ENCODE data around the gene OR6C6. TPM values are rescaled to one million over a fixed set of nuclear protein-coding genes. Genes with fewer than 3 reads are reported as not detected.

OR6C6 gene
- total RNA-seq, 1 donor from 2014 or later = not detected

DNA sequence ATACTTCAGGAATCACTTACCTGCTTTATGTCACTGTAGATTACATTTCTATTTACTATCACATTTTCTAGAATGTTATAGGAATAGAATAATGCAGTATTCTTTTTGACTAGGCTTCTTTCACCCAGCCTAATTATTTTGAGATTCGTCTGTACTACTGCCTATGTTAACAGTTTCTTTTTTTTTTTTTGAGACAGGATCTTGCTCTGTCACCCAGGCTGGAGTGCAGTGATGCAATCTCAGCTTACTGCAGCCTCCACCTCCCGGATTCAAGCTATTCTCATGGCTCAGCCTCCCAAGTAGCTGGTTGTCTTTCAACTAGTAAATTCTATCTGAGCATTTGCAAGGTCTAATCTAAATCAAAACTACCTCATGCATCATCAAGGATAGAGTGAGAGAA lies 6.4 kb downstream of the OR6C6 start:
- no peaks in the 10 kb centered on the region for H3K27me3 ChIP-seq
- H3K4me1 ChIP-seq = no peaks in the 10 kb centered on the region
- no peak overlapping the region for H3K27ac ChIP-seq
- H3K36me3 ChIP-seq = no peaks in the 10 kb centered on the region
- TF ChIP-seq, protein P1, sequence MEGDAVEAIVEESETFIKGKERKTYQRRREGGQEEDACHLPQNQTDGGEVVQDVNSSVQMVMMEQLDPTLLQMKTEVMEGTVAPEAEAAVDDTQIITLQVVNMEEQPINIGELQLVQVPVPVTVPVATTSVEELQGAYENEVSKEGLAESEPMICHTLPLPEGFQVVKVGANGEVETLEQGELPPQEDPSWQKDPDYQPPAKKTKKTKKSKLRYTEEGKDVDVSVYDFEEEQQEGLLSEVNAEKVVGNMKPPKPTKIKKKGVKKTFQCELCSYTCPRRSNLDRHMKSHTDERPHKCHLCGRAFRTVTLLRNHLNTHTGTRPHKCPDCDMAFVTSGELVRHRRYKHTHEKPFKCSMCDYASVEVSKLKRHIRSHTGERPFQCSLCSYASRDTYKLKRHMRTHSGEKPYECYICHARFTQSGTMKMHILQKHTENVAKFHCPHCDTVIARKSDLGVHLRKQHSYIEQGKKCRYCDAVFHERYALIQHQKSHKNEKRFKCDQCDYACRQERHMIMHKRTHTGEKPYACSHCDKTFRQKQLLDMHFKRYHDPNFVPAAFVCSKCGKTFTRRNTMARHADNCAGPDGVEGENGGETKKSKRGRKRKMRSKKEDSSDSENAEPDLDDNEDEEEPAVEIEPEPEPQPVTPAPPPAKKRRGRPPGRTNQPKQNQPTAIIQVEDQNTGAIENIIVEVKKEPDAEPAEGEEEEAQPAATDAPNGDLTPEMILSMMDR (IDR thresholded peaks at IDR 0.05) = no peak
- H3K9me3 ChIP-seq = no peaks in the 10 kb centered on the region
- H3K4me3 ChIP-seq = no peak overlapping the region
- no peak for DNase-seq (ENCODE audit: low spot score in 2 of 2)
- intact Hi-C loops (cut with DNase I) = no loop called here

DNA sequence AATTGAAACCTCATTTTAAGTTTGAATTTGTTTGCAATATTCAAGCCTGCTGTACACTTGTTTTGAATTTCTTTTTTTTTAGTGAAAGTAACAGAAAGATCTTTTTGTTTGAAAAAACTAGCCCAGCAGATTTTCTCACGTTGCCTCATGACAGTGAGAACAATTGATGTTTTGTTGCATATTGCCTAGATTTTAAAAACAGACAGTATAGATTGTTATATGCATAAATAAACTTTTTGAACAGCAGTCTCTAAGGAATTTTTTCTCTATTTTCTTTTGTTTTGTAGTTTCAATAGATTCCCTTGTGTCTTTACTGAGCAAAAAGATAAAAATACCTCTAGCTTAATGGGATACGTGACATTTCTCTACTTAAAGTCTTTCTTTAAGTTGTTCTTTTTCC lies 15.4 kb downstream of the OR6C6 start:
- Histone ChIP-seq H3K4me3 (no peak overlapping the region), H3K9me3 (no peaks in the 10 kb centered on the region), H3K4me1 (no peaks in the 10 kb centered on the region), H3K27me3 (no peaks in the 10 kb centered on the region), H3K36me3 (no peaks in the 10 kb centered on the region), H3K27ac (no peak overlapping the region)
- TF ChIP-seq, protein P1 (IDR thresholded peaks at IDR 0.05) = no peak
- intact Hi-C loops (cut with DNase I) = no loop called here
- DNase-seq (ENCODE audit: low spot score in 2 of 2) = no peak

- no peaks in the 10 kb centered on the region for H3K9me3 ChIP-seq
- intact Hi-C loops (cut with DNase I) = no loop called here
- no peaks in the 10 kb centered on the region for H3K27me3 ChIP-seq
- no peak for DNase-seq (ENCODE audit: low spot score in 2 of 2)
- no peaks in the 10 kb centered on the region for H3K4me1 ChIP-seq
- H3K36me3 ChIP-seq = no peaks in the 10 kb centered on the region
- no peak overlapping the region for H3K4me3 ChIP-seq
- H3K27ac ChIP-seq = no peak overlapping the region
- TF ChIP-seq, protein P1 (IDR thresholded peaks at IDR 0.05) = no peak
Observed at GRCh38 chr12:55258303-55258702, 38.1 kb downstream of the OR6C6 start.

DNA sequence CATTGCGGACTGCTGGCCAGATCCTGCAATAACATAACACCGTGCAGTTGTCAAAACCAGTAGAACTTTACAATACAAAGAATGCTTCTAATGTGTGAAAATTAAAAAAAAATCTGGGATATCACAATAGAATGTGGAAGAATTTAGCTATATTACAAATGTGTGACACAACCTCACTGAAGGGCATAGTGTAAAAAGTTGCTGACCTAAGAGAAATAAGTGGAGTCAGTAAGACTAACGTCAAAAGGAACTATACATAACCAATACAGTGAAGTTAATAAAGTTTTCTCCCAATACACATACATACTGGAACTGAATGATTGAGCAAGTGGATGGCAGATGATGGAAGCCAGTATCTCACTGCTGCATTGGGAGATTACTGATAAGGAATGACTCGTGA lies 39.5 kb downstream of the OR6C6 start:
- no peaks in the 10 kb centered on the region for H3K4me1 ChIP-seq
- H3K9me3 ChIP-seq = no peaks in the 10 kb centered on the region
- H3K27ac ChIP-seq = no peak overlapping the region
- TF ChIP-seq, protein P1 (IDR thresholded peaks at IDR 0.05) = no peak
- intact Hi-C loops (cut with DNase I) = no loop called here
- no peak for DNase-seq (ENCODE audit: low spot score in 2 of 2)
- H3K4me3 ChIP-seq = no peak overlapping the region
- H3K36me3 ChIP-seq = no peaks in the 10 kb centered on the region
- no peaks in the 10 kb centered on the region for H3K27me3 ChIP-seq

DNA sequence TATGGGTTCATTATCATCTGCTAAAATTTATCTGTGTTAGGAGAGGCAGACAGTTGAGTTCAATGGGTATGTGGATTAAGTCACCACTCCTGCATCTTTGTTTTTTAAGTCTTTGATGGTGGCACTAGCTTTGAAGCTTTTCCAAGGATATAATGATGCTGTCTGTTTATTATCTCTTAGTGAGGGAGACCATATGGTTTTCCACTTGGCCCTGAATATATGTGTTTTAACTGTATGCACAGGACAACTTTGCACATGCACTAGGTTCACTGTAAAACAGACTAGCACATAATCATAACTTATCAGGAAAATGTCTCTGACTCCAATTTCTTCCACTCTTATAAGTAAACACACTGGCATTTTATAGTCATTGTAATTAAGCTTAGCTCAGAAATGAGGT lies 43.1 kb downstream of the OR6C6 start:
- Histone ChIP-seq H3K36me3 (no peaks in the 10 kb centered on the region), H3K27ac (no peak overlapping the region), H3K4me3 (no peak overlapping the region), H3K9me3 (no peaks in the 10 kb centered on the region), H3K4me1 (no peaks in the 10 kb centered on the region), H3K27me3 (no peaks in the 10 kb centered on the region)
- TF ChIP-seq, protein P1 (IDR thresholded peaks at IDR 0.05) = no peak
- intact Hi-C loops (cut with DNase I) = no loop called here
- no peak for DNase-seq (ENCODE audit: low spot score in 2 of 2)

GRCh38 chr12:55250944-55251343 lies 45.4 kb downstream of the OR6C6 start:
- no peak for DNase-seq (ENCODE audit: low spot score in 2 of 2)
- TF ChIP-seq, protein P1 (IDR thresholded peaks at IDR 0.05) = no peak

More at GRCh38 chr12:55250944-55251343, 45.4 kb downstream of the OR6C6 start:
- Histone ChIP-seq H3K4me1 (no peaks in the 10 kb centered on the region), H3K4me3 (no peak overlapping the region), H3K36me3 (no peaks in the 10 kb centered on the region), H3K9me3 (no peaks in the 10 kb centered on the region), H3K27ac (no peak overlapping the region), H3K27me3 (no peaks in the 10 kb centered on the region)
- intact Hi-C loops (cut with DNase I) = no loop called here
